Thyroid gland (tissue), 4 donors: Measurements from ENCODE around the gene FHIT.

Experiments
- POLR2A ChIP-seq, 2 donors: fragments of 450-650 bp; IDR thresholded peaks; one replicate each; pipeline ENCODE4 v1.6.1; 2017; ENCODE audit warnings: antibody characterized with exemption in 2 of 2, mild to moderate bottlenecking in 2 of 2, moderate library complexity in 1 of 2
- TF ChIP-seq, protein P1 (sequence below), 6 experiments: fragments of 200-600 bp in 3 of 6; fragments of 450-650 bp in 3 of 6; sonication (generic) in 3 of 6; IDR thresholded peaks; one replicate each; pipeline ENCODE4 v1.5.1; 2016 to 2019; ENCODE audit warnings: antibody characterized with exemption in 6 of 6, mild to moderate bottlenecking in 2 of 6, inconsistent platforms in 1 of 6, moderate library complexity in 1 of 6

- TF ChIP-seq, protein P1, sequence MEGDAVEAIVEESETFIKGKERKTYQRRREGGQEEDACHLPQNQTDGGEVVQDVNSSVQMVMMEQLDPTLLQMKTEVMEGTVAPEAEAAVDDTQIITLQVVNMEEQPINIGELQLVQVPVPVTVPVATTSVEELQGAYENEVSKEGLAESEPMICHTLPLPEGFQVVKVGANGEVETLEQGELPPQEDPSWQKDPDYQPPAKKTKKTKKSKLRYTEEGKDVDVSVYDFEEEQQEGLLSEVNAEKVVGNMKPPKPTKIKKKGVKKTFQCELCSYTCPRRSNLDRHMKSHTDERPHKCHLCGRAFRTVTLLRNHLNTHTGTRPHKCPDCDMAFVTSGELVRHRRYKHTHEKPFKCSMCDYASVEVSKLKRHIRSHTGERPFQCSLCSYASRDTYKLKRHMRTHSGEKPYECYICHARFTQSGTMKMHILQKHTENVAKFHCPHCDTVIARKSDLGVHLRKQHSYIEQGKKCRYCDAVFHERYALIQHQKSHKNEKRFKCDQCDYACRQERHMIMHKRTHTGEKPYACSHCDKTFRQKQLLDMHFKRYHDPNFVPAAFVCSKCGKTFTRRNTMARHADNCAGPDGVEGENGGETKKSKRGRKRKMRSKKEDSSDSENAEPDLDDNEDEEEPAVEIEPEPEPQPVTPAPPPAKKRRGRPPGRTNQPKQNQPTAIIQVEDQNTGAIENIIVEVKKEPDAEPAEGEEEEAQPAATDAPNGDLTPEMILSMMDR (IDR thresholded peaks at IDR 0.05) = no peak
- TF ChIP-seq POLR2A (IDR thresholded peaks at IDR 0.05) = no peak
These were observed 1519.3 kb downstream of the FHIT start for GRCh38 chr3:59731943-59732342.
